NCI-H2227 treated with DMSO at 0.1 percent for 48 hours (cell line): Measurements from ENCODE around the gene CELSR3.

Source experiments
- DNase-seq: peaks from one replicate; lab custom pipeline; 2025; lab: John Stamatoyannopoulos, UW

Gene CELSR3

DNA sequence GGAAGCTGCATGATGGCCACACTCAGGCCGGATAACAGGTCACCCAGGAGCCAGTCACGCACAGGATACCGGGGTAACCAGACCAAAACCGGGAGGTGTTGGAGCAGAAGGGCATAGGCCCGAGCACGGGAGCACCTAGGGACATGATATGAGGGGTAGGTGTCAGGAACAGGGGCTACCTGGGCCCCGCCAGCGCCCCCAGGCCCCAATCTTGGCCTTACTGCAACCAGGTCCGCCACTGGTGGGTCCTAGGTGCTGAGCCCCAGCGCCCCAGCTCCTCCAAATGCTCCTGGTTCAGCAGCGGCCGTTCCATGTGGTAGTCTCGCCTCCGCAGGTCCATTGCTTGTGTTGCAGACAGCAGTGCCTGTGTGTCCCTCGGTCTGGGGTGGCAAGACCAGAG lies 29.4 kb downstream of the CELSR3 start:
- DNase-seq = no peak

DNA sequence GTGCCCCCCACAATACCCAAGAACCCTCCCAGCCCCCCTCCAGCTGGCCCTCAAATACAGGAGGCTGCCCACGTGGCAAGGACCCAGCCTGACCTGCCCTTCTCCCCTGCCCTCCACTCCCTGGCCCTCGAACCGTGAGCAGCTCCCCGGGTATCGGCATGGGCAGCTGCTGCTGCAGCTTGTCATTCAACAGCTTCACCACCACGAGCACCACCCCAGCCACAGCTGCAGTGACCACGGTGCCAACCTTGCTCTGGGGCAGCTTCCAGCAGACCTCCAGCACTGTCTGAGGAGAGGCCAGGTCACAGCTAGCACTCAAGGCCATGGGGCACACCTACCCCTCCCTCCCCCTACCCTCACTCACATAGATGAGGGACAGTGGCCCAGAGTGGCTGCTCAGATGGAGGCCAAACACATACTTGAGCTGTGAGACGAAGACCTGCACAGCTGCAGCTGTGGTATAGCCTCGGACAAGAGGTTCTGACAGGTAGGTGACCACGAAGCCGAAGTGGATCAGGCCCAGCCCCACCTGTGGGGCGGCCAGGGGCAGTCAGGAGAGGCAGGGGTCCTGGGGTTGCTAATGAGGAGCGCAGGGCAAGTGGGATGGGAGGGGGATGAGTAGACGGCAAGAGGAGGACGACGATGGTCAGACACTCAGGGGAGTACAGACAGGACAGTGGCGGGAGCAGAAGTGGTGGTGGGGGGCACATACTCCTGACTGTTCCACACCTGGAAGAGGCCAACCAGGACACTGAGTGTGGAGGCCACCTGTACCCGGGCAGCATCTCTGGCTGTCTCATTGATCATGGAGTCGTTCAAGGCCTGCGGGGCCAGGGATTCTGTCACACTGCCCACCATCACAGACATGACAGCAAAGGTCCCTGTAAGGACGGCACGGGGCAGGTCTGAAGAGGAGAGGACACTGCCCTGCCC lies 30.9 kb downstream of the CELSR3 start:
- no peak for DNase-seq

DNA sequence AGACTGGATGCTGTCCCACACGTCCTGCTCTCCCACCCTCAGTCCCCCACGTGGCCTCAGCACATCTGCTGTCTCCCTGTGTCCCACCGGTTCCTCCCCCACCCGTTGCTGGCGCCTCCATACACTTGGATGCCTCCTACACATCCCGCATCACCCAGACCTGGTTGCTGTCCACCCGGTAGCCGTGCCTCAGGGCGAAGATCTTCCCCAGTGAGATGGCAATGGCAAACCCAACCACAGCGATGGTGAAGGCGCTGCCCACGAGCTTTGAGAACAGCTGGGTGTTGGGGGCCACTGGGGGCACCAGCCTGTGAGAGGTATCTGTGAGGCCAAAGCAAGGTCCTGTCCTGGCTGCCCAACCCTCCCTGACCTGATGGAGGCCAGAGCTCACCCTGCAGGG lies 31.9 kb downstream of the CELSR3 start:
- DNase-seq = no peak

DNA sequence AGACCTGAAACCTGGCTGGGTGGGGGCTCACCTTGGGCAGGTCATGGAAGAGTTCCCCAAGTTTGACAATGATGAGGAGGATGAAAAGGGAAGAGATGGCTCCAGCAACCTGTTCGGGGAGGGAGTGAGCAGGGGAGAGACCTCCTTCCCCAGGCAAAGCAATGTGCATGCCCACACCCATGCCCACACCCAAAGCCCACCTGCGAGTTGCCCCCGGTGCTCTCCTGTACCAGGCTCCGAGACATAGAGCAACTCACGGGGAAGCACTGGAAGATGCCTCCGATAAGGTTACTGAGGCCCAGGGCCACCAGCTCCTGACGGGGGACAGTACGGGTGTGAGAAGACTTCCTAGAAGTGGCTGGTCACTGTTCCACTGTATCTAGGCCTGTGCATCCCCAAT lies 32.3 kb downstream of the CELSR3 start:
- DNase-seq = no peak

GRCh38 chr3:48629894-48630293 lies 32.8 kb downstream of the CELSR3 start:
- no peak for DNase-seq

DNA sequence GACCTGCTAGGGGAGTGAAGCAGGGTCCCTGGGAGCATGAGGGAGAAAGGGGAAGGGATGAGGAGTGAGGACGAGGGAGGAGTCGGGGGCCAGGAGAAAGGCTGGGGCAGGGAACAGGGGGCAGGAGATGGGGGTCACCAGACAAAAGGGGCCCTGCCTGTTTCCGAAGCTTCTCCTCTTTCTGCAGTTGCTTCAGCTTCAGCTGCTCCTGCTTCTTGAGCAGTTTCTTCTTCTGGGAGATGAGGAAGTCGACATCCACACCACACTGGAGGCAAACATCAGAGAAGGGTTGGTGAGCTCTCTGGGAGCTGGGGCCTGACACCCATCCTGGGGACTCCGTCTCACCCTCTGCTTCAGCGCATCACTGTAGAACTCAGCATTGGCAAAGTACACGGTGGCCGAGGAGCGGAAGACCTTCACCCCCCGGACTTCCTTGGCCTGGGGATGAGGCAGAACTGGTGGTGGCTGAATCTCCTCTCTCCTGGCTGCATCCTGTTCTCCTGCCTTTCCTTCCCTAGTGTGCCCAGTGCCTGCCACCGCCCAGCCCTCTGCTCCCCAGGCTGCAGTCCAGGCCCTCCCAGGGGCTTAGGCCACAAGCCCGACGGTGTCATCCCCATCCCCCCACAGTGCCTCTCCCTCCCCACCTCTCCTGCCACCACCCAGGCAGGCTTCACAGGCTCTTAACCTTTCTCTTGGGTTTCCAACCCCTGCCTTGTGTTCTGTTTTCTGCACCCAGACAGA lies 34.2 kb downstream of the CELSR3 start:
- DNase-seq = no peak

DNA sequence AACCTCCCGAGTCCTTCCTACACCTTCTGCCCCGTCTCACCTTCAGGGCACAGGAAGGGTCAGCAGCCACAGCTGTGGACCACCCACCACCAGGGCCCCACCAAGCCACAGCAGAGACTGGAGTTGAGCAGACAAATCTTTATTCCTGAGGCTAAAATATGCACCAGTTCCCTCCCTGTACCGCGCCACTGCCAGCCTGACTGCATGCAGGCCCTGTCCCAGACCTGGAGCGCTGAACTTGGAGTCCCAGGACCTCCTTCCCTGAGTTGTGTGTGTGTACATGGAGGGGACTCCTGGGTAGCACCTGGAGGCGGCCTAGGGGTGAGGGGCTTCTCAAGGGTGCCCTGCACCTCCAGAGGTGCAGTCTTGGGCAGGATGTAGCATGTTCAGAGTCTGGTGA lies 37.1 kb downstream of the CELSR3 start:
- DNase-seq = no peak

DNA sequence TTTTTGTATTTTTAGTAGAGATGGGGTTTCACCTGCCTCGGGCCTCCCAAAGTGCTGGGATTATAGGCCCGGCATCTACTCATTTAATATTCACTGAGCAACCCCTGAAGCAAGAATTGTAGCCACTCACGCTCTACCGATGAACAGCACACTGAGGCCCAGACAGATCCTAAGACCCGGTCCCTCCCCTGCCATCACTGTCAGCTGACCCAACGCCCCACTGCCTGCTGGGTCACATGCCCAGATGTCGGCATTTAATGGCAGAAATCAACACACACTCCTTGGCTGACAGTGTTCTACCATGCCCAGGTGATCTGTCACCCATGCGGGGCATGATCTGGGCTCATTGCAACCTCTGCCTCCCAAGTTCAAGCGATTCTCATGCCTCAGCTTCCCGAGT lies 37.9 kb downstream of the CELSR3 start:
- no peak for DNase-seq

DNA sequence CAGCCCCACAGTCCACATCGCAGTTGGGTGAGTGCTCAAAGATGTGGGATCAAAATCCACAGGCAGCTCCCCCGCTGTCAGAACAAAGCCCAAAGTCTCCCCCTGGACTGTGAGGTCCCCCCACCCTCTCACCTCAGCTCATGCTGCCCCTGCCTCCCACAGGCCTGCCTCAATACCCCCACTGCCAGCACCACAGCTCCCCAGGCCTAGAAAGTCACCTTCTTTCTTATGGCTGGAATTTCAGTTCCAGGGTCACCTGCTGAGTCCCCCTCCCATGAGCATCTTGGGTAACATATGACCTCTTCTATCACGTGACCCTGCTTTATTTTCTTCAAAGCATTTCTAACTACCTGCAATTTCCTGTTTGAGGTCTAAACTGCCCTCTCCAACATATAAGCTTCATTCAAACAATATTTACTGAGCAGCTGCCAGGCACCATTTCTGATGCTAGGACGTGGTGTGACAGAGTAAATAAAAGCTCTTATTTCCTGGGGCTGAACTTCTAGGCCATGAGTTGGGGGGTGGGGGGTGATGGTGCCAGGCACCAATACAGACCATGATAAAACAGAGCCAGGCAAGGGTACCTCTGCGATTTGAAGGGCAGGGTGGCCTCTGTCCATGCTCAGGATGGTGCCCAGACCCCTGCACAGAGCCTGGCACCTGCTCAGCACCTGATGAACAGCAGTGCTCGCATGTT lies 38.7 kb downstream of the CELSR3 start:
- no peak for DNase-seq

- no peak for DNase-seq
These were observed 41.2 kb downstream of the CELSR3 start, which contains the start of gene TMEM89 for GRCh38 chr3:48621461-48621869. Gene TMEM89 (minus strand): TSS chr3:48621769. CDS start chr3:48621756, 13 bp downstream.

DNA sequence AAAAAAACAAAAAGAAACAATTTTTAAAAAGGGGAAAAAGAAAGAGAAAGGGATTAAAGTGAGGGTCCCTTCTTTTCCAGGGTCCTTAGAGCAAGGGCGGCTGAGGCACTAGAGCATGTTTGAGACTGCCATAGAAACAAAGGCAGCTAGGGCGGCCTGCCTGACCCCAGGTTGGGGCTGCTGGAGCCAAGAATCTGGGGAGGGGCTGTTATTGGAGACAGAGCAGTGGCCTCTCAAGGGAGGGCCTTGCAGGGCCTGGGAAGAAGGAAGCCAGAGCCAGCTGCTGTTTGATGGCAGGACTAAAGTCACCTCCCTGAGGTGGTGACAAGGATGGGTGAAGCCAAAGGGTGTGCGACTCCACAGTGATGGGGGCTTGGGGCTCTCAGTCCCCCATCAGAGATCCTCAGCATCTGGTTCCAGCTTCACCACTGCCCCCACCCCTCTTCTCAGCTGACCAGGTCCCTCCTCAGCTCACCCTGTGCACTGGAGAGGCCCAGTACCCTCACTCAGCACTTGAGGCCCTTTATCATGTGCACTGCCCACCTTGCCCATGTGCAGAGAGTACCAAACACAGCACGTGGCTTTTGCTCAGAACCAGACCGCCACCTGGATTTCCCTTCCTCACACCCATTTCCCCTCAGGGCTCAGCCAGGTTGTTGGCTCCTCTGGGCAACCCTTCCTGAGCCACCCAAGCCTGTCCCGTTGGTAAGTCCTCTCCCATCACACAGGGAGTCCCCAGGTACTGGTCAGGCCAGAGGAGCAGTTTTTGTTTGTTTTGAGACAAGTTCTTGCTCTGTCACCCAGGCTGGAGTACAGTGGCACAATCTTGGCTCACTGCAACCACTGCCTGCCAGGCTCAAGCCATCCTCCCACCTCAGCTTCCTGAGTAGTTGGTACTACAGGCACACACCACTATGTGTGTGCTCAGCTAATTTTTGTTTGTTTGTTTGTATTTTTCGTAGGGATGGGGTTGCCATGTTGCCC lies 42.9 kb downstream of the CELSR3 start:
- DNase-seq = no peak

DNA sequence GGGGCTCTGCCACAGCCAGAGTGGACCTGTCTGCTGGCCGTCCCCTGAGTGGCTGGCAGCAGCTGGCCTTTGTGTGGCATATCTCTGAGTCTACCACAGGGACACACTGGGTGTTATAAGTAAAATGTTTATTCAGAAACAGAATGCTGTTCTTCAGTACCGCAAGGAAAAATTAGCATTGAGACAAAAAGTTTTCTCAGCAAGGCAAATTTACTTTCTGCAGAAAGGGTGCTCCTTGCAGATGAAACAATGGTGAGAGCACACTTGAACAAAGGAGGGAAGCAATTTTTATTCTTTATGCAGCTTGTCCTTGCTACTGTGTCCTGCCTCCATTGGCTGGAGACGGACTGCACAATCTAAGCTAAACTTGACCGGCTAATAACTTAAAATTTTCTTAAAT lies 45.1 kb downstream of the CELSR3 start:
- DNase-seq = no peak

- no peak for DNase-seq
These were observed 48.6 kb downstream of the CELSR3 start for GRCh38 chr3:48614044-48614443.

DNA sequence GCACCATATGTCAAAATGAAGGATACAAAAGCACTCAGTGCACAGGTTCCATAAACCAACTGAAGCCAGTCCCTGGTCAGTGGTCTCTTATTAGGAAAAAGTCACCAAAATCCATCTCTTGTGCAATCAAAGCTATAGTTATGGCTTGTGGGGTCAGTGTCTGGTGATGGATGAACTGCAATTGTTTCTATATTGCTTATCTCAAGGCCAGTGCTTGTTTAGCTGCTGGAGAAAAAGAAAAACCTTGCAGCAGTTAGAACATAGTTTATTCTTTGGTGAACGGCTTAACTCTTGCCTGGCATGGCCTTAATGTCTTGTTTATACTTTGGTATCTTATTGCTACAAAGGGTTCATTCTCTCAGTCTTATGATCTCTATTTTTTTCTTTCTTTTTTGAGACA lies 50.4 kb downstream of the CELSR3 start:
- no peak for DNase-seq

DNA sequence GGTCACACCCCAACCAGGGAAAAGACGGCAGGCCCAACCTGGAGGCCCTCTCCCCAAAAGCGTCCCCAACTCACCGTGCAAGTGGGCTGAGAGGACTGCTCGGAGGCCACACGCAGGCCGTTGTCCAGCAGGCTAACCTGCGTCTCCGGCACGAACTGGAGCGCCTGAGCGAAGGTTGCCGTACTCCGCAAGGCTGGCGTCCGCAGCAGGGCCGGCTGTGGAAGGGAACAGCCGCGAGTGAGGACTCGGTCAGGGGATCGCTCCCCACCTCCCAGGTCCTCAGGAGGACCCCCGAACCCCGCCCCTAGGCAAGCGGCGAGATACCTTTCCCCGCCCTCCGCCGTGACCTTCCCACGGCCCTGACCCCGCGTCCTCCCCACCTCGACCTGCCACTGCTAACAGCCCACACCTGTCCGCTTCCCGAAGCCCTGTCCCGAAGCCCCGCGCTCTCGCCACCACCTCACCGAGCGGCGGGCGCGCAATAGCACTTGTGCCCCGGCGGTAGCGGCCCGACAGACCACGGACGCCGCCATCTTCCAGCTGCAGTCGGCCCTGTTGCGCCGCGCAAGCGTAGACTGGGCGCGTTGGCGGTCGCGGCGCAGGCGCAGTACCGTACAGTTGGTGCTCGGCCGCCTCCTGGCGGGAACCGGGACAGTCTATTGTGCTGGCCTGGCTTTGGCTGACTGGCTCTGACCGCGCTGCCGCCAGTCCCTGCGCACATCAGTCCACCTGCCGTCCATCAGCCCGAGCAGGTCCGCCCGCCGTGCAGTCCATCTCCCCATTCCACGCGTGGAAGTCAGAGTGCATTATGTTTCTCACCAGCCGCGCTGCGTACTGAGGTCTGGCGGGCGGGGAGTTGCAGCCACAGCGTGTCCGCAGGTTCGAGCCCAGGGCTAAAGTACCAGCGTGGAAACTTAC lies 53.3 kb downstream of the CELSR3 start, which contains the start of gene UQCRC1:
Gene UQCRC1, minus strand, starts transcription at position 559 of the 918 bp plus-strand sequence. Its CDS starts 26 bp downstream, at position 533.
- peak; percentile 88 for DNase-seq

DNA sequence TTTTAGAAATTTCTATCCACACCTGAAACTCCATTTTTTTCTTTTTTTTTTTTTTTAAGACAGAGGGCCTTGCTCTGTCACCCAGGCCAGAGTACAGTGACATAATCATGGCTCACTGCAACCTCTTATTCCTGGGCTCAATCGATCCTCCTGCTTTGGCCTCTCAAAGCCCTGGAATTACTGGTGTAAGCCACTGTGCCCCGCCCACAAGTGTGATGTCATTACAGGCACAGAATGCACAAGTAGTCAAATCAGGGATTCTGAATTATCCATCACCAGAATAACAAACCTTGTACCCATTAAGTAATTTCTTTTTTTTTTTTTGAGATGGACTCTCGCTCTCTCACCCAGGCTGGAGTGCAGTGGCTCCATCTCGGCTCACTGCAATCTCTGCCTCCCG lies 55.2 kb downstream of the CELSR3 start:
- no peak for DNase-seq

DNA sequence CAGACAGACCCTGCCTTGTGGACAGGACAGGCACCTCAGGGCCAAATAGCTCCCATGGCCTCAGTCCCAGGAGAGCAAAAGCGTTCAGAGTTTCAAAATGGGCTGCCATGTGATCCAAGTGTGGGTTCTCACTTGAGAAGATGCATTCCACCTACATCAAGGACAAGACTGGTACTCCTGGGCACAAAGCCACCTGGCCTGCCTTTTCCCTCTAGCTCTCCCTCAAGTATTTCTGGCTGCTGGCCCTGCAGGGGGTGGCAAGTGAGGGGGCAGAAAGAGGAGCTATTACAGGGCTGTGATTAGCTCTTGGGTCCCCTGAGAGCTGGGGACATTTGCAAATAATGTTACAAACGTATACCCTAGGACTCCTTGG lies 61.1 kb downstream of the CELSR3 start:
- DNase-seq = no peak

GRCh38 chr3:48600711-48601621 lies 61.7 kb downstream of the CELSR3 start:
- no peak for DNase-seq
